ENCODE data around the gene CCDC197.

CCDC197 gene

GRCh38 chr14:94022532-94023411 is 25.7 kb downstream of the CCDC197 start:
- H4K20me1 ChIP-seq (ENCODE audit: insufficient read depth, low read length), result peaks cover 4% of the 10 kb centered on the region; the same call in 1 of the 2 replicates
- H3K36me3 ChIP-seq (ENCODE audit: insufficient read depth, low read length), result no peaks in the 10 kb centered on the region
- H3K9me3 ChIP-seq (ENCODE audit: insufficient read depth, low read length, severe bottlenecking), result no peaks in the 10 kb centered on the region
- no peaks in the 10 kb centered on the region for H3K4me1 ChIP-seq (ENCODE audit: insufficient read depth, low read length)
- no peak overlapping the region for H2AFZ ChIP-seq (ENCODE audit: low read depth, low read length)
- H3K27ac ChIP-seq (ENCODE audit: low read length), result no peak overlapping the region
- ATAC-seq (ENCODE audit: insufficient read depth, low read depth), result no peak
- H3K4me3 ChIP-seq (ENCODE audit: low read depth in 1 of 2, low read length in 2 of 2), result no peak overlapping the region
- TF ChIP-seq CTCF (IDR thresholded peaks at IDR 0.05; ENCODE audit: borderline replicate concordance, extremely low read depth, low read length, poor library complexity, severe bottlenecking) (no peak), EZH2 (IDR thresholded peaks at IDR 0.05; ENCODE audit: borderline replicate concordance, low read depth, low read length, severe bottlenecking) (no peak)
- H3K4me2 ChIP-seq (ENCODE audit: insufficient read depth, low read length), result no peak overlapping the region
- H3K27me3 ChIP-seq (ENCODE audit: insufficient read depth, low read length, poor library complexity), result peaks cover 5% of the 10 kb centered on the region
- no peak overlapping the region for H3K9ac ChIP-seq (ENCODE audit: low read depth, low read length)
- no peak for DNase-seq
- no peaks in the 10 kb centered on the region for H3K79me2 ChIP-seq (ENCODE audit: insufficient read depth, low read length)

GRCh38 chr14:94024549-94024948 is 27.4 kb downstream of the CCDC197 start:
- Histone ChIP-seq H3K27me3 (ENCODE audit: insufficient read depth, low read length, poor library complexity) (peaks cover 5% of the 10 kb centered on the region), H3K4me1 (ENCODE audit: insufficient read depth, low read length) (no peaks in the 10 kb centered on the region), H3K36me3 (ENCODE audit: insufficient read depth, low read length) (no peaks in the 10 kb centered on the region), H3K79me2 (ENCODE audit: insufficient read depth, low read length) (no peaks in the 10 kb centered on the region), H3K9me3 (ENCODE audit: insufficient read depth, low read length, severe bottlenecking) (no peaks in the 10 kb centered on the region), H3K4me3 (ENCODE audit: low read depth in 1 of 2, low read length in 2 of 2) (no peak overlapping the region), H3K4me2 (ENCODE audit: insufficient read depth, low read length) (no peak overlapping the region), H3K9ac (ENCODE audit: low read depth, low read length) (no peak overlapping the region), H3K27ac (ENCODE audit: low read length) (no peak overlapping the region), H2AFZ (ENCODE audit: low read depth, low read length) (no peak overlapping the region), H4K20me1 (ENCODE audit: insufficient read depth, low read length) (peaks cover 4% of the 10 kb centered on the region; the same call in 1 of the 2 replicates)
- ATAC-seq (ENCODE audit: insufficient read depth, low read depth) (no peak), DNase-seq (no peak)
- no peak for TF ChIP-seq CTCF (IDR thresholded peaks at IDR 0.05; ENCODE audit: borderline replicate concordance, extremely low read depth, low read length, poor library complexity, severe bottlenecking)
- TF ChIP-seq EZH2 (IDR thresholded peaks at IDR 0.05; ENCODE audit: borderline replicate concordance, low read depth, low read length, severe bottlenecking), result no peak

GRCh38 chr14:94025720-94026119 is 28.6 kb downstream of the CCDC197 start:
- H3K27ac ChIP-seq (ENCODE audit: low read length), result no peak overlapping the region
- H2AFZ ChIP-seq (ENCODE audit: low read depth, low read length), result no peak overlapping the region
- H3K9me3 ChIP-seq (ENCODE audit: insufficient read depth, low read length, severe bottlenecking), result no peaks in the 10 kb centered on the region
- no peak for ATAC-seq (ENCODE audit: insufficient read depth, low read depth)
- no peaks in the 10 kb centered on the region for H3K36me3 ChIP-seq (ENCODE audit: insufficient read depth, low read length)
- TF ChIP-seq CTCF (IDR thresholded peaks at IDR 0.05; ENCODE audit: borderline replicate concordance, extremely low read depth, low read length, poor library complexity, severe bottlenecking) (no peak), EZH2 (IDR thresholded peaks at IDR 0.05; ENCODE audit: borderline replicate concordance, low read depth, low read length, severe bottlenecking) (no peak)
- H3K79me2 ChIP-seq (ENCODE audit: insufficient read depth, low read length), result no peaks in the 10 kb centered on the region
- peaks cover 5% of the 10 kb centered on the region for H3K27me3 ChIP-seq (ENCODE audit: insufficient read depth, low read length, poor library complexity)
- H3K9ac ChIP-seq (ENCODE audit: low read depth, low read length), result no peak overlapping the region
- no peaks in the 10 kb centered on the region for H3K4me1 ChIP-seq (ENCODE audit: insufficient read depth, low read length)
- H3K4me2 ChIP-seq (ENCODE audit: insufficient read depth, low read length), result no peak overlapping the region
- H3K4me3 ChIP-seq (ENCODE audit: low read depth in 1 of 2, low read length in 2 of 2), result no peak overlapping the region
- DNase-seq, result no peak
- H4K20me1 ChIP-seq (ENCODE audit: insufficient read depth, low read length), result peaks cover 4% of the 10 kb centered on the region; the same call in 1 of the 2 replicates

Measured in DND-41 (cell line).